ENCODE measurements around the gene SDHAF1.

DNA sequence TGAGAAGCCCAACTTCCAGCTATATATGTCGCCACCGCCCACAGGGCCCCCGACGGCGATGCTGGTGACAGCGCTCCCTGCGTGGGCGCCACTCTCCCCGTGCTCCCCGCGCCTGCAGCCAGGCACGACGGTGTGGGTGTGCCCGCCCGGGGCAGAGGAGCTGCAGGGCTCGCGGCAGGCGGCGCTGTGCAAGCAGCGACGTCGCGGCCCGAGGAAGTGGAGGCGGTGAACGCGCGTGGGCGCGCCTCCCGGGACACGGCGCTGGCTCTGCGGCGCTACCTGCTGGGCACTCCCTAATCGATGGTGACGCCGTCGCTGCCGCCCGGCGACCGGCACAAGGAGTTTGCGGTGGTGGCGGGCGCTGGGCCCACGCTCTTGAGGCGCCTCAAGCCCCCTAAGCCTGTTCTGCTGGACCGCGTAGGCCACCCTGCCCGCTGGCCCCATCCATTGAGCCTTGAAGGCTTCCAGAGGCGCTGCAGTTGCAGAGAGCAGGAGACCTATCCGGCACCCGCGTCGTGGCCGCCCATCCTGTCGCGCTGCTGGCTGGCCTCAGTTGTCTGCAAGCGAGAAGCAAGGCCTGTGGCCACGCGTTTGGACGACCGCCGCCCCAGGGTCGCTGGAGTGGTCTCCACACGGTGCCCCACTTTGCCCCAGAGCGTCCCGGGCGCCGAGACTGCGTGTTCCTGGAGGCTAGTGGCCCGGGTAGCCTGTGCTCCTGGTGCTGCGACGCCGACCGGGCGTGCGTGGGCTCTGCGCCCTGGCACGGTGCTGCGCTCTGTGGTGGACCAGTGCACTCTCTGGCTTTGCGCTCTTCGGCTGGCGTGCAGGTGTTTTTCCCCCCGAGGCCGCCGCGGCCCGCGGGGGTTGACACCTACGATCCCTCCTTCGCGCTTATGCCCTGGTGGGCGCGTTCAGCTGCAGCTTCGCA, 35.7 kb upstream of the SDHAF1 start:
- TF ChIP-seq CTCF (IDR thresholded peaks at IDR 0.05; ENCODE audit: low read length): peak; percentile 27; the same call in 1 of the 2 replicates
- TF ChIP-seq EZH2 (IDR thresholded peaks at IDR 0.05; ENCODE audit: borderline replicate concordance, low read length): no peak
